ENCODE results near the gene MCTP1. TPM values are rescaled to one million over a fixed set of nuclear protein-coding genes. Genes with fewer than 3 reads are reported as not detected.

MCTP1 gene
- total RNA-seq, 1 experiment from 2014 or later, result 0.44 TPM

GRCh38 chr5:95153511-95153910, 131.4 kb downstream of the MCTP1 start:
- H3K4me2 ChIP-seq (ENCODE audit: low read length), result no peak overlapping the region
- no peaks in the 10 kb centered on the region for H3K9me2 ChIP-seq (ENCODE audit: insufficient read depth)
- H3K79me2 ChIP-seq (ENCODE audit: insufficient read depth, low read length), result no peaks in the 10 kb centered on the region
- BruUV-seq (replicated peaks), result no TSS peak
- no peaks in the 10 kb centered on the region for H3K36me3 ChIP-seq (ENCODE audit: control insufficient read depth in 1 of 2, insufficient read depth in 2 of 2, low read length in 2 of 2)
- DNase-seq (ENCODE audit: low read depth, low spot score), result no peak
- ChIA-PET CTCF (no interaction called here), RAD21 (ENCODE audit: low non-redundant PET in 1 of 2, low total read pairs in 2 of 2, uncharacterized antibody in 2 of 2, unreplicated experiment in 2 of 2) (no interaction called here), POLR2A (no interaction called here)
- no peaks in the 10 kb centered on the region for H3K4me1 ChIP-seq (ENCODE audit: control insufficient read depth in 1 of 2, insufficient read depth in 2 of 2, low read length in 2 of 2)
- no peaks in the 10 kb centered on the region for H4K20me1 ChIP-seq (ENCODE audit: insufficient read depth)
- no peak overlapping the region for H2AFZ ChIP-seq (ENCODE audit: low read depth, low read length, poor library complexity, severe bottlenecking)
- no peaks in the 10 kb centered on the region for H3K27me3 ChIP-seq (ENCODE audit: insufficient read depth, low read length)
- intact Hi-C loops (cut with micrococcal nuclease), result no loop called here
- H3K4me3 ChIP-seq (replicated peaks in 1 of 2; ENCODE audit: low read depth in 1 of 2, low read length in 2 of 2), result no peak overlapping the region
- ATAC-seq, result no peak
- no peaks in the 10 kb centered on the region for H3K9me3 ChIP-seq (ENCODE audit: control insufficient read depth in 1 of 2, insufficient read depth in 1 of 2, low read depth in 1 of 2, low read length in 2 of 2)
- no peak for TF ChIP-seq CBX3 (IDR thresholded peaks at IDR 0.05; ENCODE audit: low read depth)
- no peak for TF ChIP-seq SIN3A (IDR thresholded peaks at IDR 0.05; ENCODE audit: low read depth)
- no peak for TF ChIP-seq ATF3 (IDR thresholded peaks at IDR 0.05)
- TF ChIP-seq SRF (IDR thresholded peaks at IDR 0.05; ENCODE audit: low read depth), result no peak
- no peak for TF ChIP-seq RAD21 (IDR thresholded peaks at IDR 0.05; ENCODE audit: low read depth)
- TF ChIP-seq CEBPB (IDR thresholded peaks at IDR 0.05; ENCODE audit: low read depth), result no peak
- no peak for TF ChIP-seq EGR1 (IDR thresholded peaks at IDR 0.05; ENCODE audit: low read depth)
- TF ChIP-seq MAX (IDR thresholded peaks at IDR 0.05), result no peak
- TF ChIP-seq ZFX (IDR thresholded peaks at IDR 0.05), result no peak
- TF ChIP-seq EZH2 (IDR thresholded peaks at IDR 0.05), result no peak
- no peak for TF ChIP-seq POLR2A (IDR thresholded peaks at IDR 0.05; ENCODE audit: borderline replicate concordance, extremely low read depth, insufficient read depth, insufficient read length)
- TF ChIP-seq ELF1 (IDR thresholded peaks at IDR 0.05; ENCODE audit: borderline replicate concordance, low read depth), result no peak
- TF ChIP-seq ZBTB33 (IDR thresholded peaks at IDR 0.05; ENCODE audit: extremely low read depth, insufficient replicate concordance, low read length), result no peak
- no peak for TF ChIP-seq REST (IDR thresholded peaks at IDR 0.05; ENCODE audit: low read depth)
- TF ChIP-seq EZH2phosphoT487 (IDR thresholded peaks at IDR 0.05; ENCODE audit: borderline replicate concordance), result no peak
- no peak overlapping the region for H3K27ac ChIP-seq (ENCODE audit: low read depth, low read length)
- no peak overlapping the region for H3K9ac ChIP-seq (ENCODE audit: low read length)

Data from HCT116 (cell line).